Heart left ventricle (tissue), 13 donors: ENCODE data around the gene ZNF691.

ENCODE experiments used
- POLR2A ChIP-seq, 2 donors: fragments of 450-650 bp; IDR thresholded peaks; one replicate each; pipeline ENCODE4 v1.6.1; 2017; ENCODE audit warnings: antibody characterized with exemption in 2 of 2, mild to moderate bottlenecking in 2 of 2, moderate library complexity in 2 of 2
- TF ChIP-seq, protein P1 (sequence below), 12 donors: fragments of 200-600 bp; sonication (generic) in 4 of 12; IDR thresholded peaks; one replicate each; pipeline versions ENCODE4 v1.5.0 to v1.8.0; 2018 to 2022; ENCODE audit warnings: antibody characterized with exemption in 12 of 12, mild to moderate bottlenecking in 5 of 12
- donor health status: ischemic (EF 13 %, LVEDD 7.1; RV severe dilation, severe dysfunction).
- donor health status: DM: no; HTN: yes; CAD: no.
- donor health status: DM: no; HTN: no; CAD: no.
- donor health status: ischemic (EF 25% LVEDD 6.9; RV normal size, moderate dysfunction).
- donor health status: ischemic (EF 25% LVEDD 5.7; RV mildly dilated, moderate dysfunction).
- donor health status: ischemic (EF 35%, LVEDD 5.7; RV mildly dilated, moderate dysfunction).
- donor health status: nonischemic (EF 11% LVEDD 7.7; RV severe dilation, severe dysfunction).
- donor health status: DM: yes; HTN: yes; CAD: no.
- donor health status: PGD.
- donor health status: ischemic (EF 29% LVEDD 5.4; RV normal size, mild dysfunction).
- donor health status: nonischemic (EF 23%, LVEDD 6.1; RV moderate dilation, normal function).

DNA sequence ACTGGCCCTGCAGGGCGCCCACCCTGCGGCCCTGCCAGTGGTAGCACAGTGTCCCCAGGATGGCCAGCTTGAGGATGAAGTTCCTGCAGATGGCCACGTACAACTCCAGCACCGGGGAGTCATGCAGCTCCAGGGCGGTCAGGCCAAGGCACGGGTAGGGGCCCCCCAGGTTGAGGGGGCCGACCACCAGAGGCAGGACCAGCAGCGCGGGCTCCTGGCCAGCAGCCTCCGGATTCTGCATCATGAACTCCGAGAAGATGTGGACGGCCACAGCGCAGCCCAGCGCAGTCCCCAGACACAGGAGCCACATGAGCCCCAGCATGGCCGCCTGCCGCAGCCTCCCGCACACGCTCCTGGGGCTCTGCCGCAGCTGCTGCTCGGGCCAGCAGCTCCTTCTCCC, 41.0 kb downstream of the ZNF691 start:
- TF ChIP-seq, protein P1, sequence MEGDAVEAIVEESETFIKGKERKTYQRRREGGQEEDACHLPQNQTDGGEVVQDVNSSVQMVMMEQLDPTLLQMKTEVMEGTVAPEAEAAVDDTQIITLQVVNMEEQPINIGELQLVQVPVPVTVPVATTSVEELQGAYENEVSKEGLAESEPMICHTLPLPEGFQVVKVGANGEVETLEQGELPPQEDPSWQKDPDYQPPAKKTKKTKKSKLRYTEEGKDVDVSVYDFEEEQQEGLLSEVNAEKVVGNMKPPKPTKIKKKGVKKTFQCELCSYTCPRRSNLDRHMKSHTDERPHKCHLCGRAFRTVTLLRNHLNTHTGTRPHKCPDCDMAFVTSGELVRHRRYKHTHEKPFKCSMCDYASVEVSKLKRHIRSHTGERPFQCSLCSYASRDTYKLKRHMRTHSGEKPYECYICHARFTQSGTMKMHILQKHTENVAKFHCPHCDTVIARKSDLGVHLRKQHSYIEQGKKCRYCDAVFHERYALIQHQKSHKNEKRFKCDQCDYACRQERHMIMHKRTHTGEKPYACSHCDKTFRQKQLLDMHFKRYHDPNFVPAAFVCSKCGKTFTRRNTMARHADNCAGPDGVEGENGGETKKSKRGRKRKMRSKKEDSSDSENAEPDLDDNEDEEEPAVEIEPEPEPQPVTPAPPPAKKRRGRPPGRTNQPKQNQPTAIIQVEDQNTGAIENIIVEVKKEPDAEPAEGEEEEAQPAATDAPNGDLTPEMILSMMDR (IDR thresholded peaks at IDR 0.05), result no peak
- no peak for TF ChIP-seq POLR2A (IDR thresholded peaks at IDR 0.05)
